SK-N-SH (cell line): Measurements from ENCODE around the gene DAB2IP. TPM values are rescaled to one million over a fixed set of nuclear protein-coding genes. Genes with fewer than 3 reads are reported as not detected.

ENCODE experiments used
- CTCF ChIA-PET: fragments of 300-600, 350-600 bp; formaldehyde crosslinking; extraction: SDS; loops from one replicate; lab custom pipeline; 2021; lab: Yijun Ruan, JAX
- POLR2A ChIA-PET: fragments of 350-600 bp; sonication (Branson Sonifier 250); formaldehyde crosslinking; extraction: SDS; loops from one replicate; lab custom pipeline; 2020; ENCODE audit warnings: antibody characterized with exemption, inconsistent platforms; lab: Yijun Ruan, JAX
- DNase-seq: peaks from one replicate; pipeline ENCODE4 v3.0.0; 2012
- H2AFZ ChIP-seq: fragments of 200-600 bp; sonication (generic); 2 replicates; pipeline ENCODE4 v1.8.1; 2016; ENCODE audit warnings: antibody characterized with exemption, mild to moderate bottlenecking, low read depth
- H3F3A ChIP-seq: fragments of 200-600 bp; sonication (generic); replicated peaks from 2 replicates; pipeline ENCODE3; 2016; ENCODE audit warnings: antibody characterized with exemption, mild to moderate bottlenecking; ENCODE audit not compliant: insufficient read depth
- H3K27ac ChIP-seq, 2 experiments: fragments of 200-500 bp in 1 of 2; fragments of 200-600 bp in 1 of 2; sonication (Bioruptor generic) in 1 of 2; sonication (generic), shearing (Covaris generic) in 1 of 2; 2 replicates each; pipeline versions ENCODE4 v1.5.1 to v1.6.1; 2014 to 2016; ENCODE audit warnings: low read depth in 2 of 2, inconsistent platforms in 1 of 2, low read length in 1 of 2, mild to moderate bottlenecking in 1 of 2, mixed read lengths in 1 of 2
- H3K27me3 ChIP-seq: fragments of 200-600 bp; sonication (generic), shearing (Covaris generic); 2 replicates; pipeline ENCODE4 v1.6.1; 2016; ENCODE audit warnings: mixed run types; ENCODE audit not compliant: insufficient read depth
- H3K36me3 ChIP-seq, 2 experiments: fragments of 200-500 bp in 1 of 2; fragments of 200-600 bp in 1 of 2; sonication (Bioruptor generic) in 1 of 2; sonication (generic) in 1 of 2; replicated peaks in 1 of 2; 2 replicates each; pipeline versions ENCODE3 to v1.5.1; 2014 to 2016; ENCODE audit warnings: low read length in 1 of 2, mild to moderate bottlenecking in 1 of 2; ENCODE audit not compliant: insufficient read depth in 2 of 2, control insufficient read depth in 1 of 2
- H3K4me1 ChIP-seq, 2 experiments: fragments of 200-500 bp in 1 of 2; fragments of 200-600 bp in 1 of 2; sonication (Bioruptor generic) in 1 of 2; sonication (generic), shearing (Covaris generic) in 1 of 2; 2 replicates each; pipeline versions ENCODE4 v1.5.1 to v1.6.1; 2014 to 2016; ENCODE audit warnings: low read depth in 1 of 2, low read length in 1 of 2, mixed run types in 1 of 2; ENCODE audit not compliant: insufficient read depth in 2 of 2, control insufficient read depth in 1 of 2
- H3K4me2 ChIP-seq: fragments of 200-600 bp; sonication (generic), shearing (Covaris generic); 2 replicates; pipeline ENCODE4 v1.6.1; 2017; ENCODE audit warnings: mixed run types
- H3K4me3 ChIP-seq, 2 experiments: fragments of 200-500 bp in 1 of 2; fragments of 200-600 bp in 1 of 2; sonication (Bioruptor generic) in 1 of 2; sonication (generic), shearing (Covaris generic) in 1 of 2; 2 replicates each; pipeline versions ENCODE4 v1.5.1 to v1.8.1; 2014 to 2016; ENCODE audit warnings: low read depth in 2 of 2, inconsistent platforms in 1 of 2, low read length in 1 of 2, mild to moderate bottlenecking in 1 of 2, mixed read lengths in 1 of 2, moderate library complexity in 1 of 2
- H3K79me2 ChIP-seq: fragments of 200-600 bp; sonication (generic); 2 replicates; pipeline ENCODE4 v1.8.1; 2017; ENCODE audit warnings: mild to moderate bottlenecking; ENCODE audit not compliant: insufficient read depth
- H3K9ac ChIP-seq: fragments of 200-600 bp; sonication (generic); 2 replicates; pipeline ENCODE4 v1.6.1; 2017; ENCODE audit warnings: mixed run types
- H3K9me2 ChIP-seq: fragments of 200-600 bp; sonication (generic); 2 replicates; pipeline ENCODE4 v1.6.1; 2017; ENCODE audit warnings: mixed run types
- H3K9me3 ChIP-seq: fragments of 200-600 bp; sonication (generic); 2 replicates; pipeline ENCODE4 v1.6.1; 2017; ENCODE audit warnings: mixed run types, mild to moderate bottlenecking, moderate library complexity
- H4K20me1 ChIP-seq: fragments of 200-600 bp; sonication (generic); 2 replicates; pipeline ENCODE4 v1.6.1; 2017; ENCODE audit warnings: mild to moderate bottlenecking, mixed run types; ENCODE audit not compliant: insufficient read depth
- CHD2 ChIP-seq: fragments of 150-350 bp; IDR thresholded peaks from 2 replicates; pipeline ENCODE4 v1.6.1; 2018; ENCODE audit warnings: low read length; ENCODE audit not compliant: partially characterized antibody
- EP300 ChIP-seq, 2 experiments: IDR thresholded peaks; 2 replicates each; pipeline versions ENCODE4 v1.4.0 to v1.6.1; 2012; ENCODE audit warnings: borderline replicate concordance in 1 of 2, low read depth in 1 of 2, low read length in 1 of 2
- FOSL2 ChIP-seq: IDR thresholded peaks from 2 replicates; pipeline ENCODE4 v1.4.0; 2012; ENCODE audit warnings: low read depth, mild to moderate bottlenecking, moderate library complexity, borderline replicate concordance
- FOXM1 ChIP-seq: IDR thresholded peaks from 2 replicates; pipeline ENCODE4 v1.4.0; 2012; ENCODE audit warnings: low read depth, mild to moderate bottlenecking
- GABPA ChIP-seq: IDR thresholded peaks from 2 replicates; pipeline ENCODE4 v1.4.0; 2012; ENCODE audit warnings: low read depth, mild to moderate bottlenecking
- JUND ChIP-seq: IDR thresholded peaks from 2 replicates; pipeline ENCODE4 v1.4.0; 2012
- MEF2A ChIP-seq: IDR thresholded peaks from 2 replicates; pipeline ENCODE4 v1.4.0; 2012; ENCODE audit warnings: low read depth, borderline replicate concordance
- MXI1 ChIP-seq: IDR thresholded peaks from 2 replicates; pipeline ENCODE4 v1.6.1; 2012; ENCODE audit warnings: mild to moderate bottlenecking, low read depth, low read length, improper control_type of control experiment
- NFIC ChIP-seq: IDR thresholded peaks from 2 replicates; pipeline ENCODE4 v1.4.0; 2012; ENCODE audit warnings: borderline replicate concordance
- NRF1 ChIP-seq: IDR thresholded peaks from 2 replicates; pipeline ENCODE4 v1.6.1; 2012; ENCODE audit warnings: low read depth, mild to moderate bottlenecking, low read length
- POLR2AphosphoS5 ChIP-seq: IDR thresholded peaks from 2 replicates; pipeline ENCODE4 v1.6.1; 2012; ENCODE audit warnings: low read depth, low read length
- RAD21 ChIP-seq: IDR thresholded peaks from 2 replicates; pipeline ENCODE4 v1.6.1; 2012; ENCODE audit warnings: mild to moderate bottlenecking, low read length
- RCOR1 ChIP-seq: fragments of 150-350 bp; IDR thresholded peaks from 2 replicates; pipeline ENCODE4 v1.6.1; 2017; ENCODE audit warnings: antibody characterized with exemption, low read length
- RFX5 ChIP-seq: IDR thresholded peaks from 2 replicates; pipeline ENCODE4 v1.6.1; 2012; ENCODE audit warnings: mild to moderate bottlenecking, improper control_type of control experiment, low read length
- SMC3 ChIP-seq: IDR thresholded peaks from 2 replicates; pipeline ENCODE4 v1.6.1; 2012; ENCODE audit warnings: low read depth, low read length, improper control_type of control experiment
- TCF12 ChIP-seq: IDR thresholded peaks from 2 replicates; pipeline ENCODE4 v1.4.0; 2012
- TEAD4 ChIP-seq: IDR thresholded peaks from 2 replicates; pipeline ENCODE4 v1.4.0; 2012; ENCODE audit warnings: mild to moderate bottlenecking, borderline replicate concordance; ENCODE audit not compliant: insufficient read depth
- YY1 ChIP-seq: IDR thresholded peaks from 2 replicates; pipeline ENCODE4 v1.4.0; 2012; ENCODE audit warnings: low read depth, mild to moderate bottlenecking
- WGBS: methylation state at CpG from one replicate; pipeline ENCODE4 v1.1.6; 2017; ENCODE audit warnings: low lambda C conversion rate; 5-methylcytosine and 5-hydroxymethylcytosine counted together
- polyA plus RNA-seq, 3 experiments: library from polyadenylated mRNA; depleted of rRNA; stranded (reverse); fragments of >200 nt; gene quantifications; 2 replicates each; pipeline ENCODE4 v1.2.3, GENCODE V29; 2012
- TF ChIP-seq, protein P1 (sequence below): IDR thresholded peaks from 2 replicates; pipeline ENCODE4 v1.6.1; 2012; ENCODE audit warnings: mild to moderate bottlenecking, low read depth, low read length, moderate library complexity
- TF ChIP-seq, protein P2 (sequence below): fragments of 200-600 bp; sonication (generic); IDR thresholded peaks from 2 replicates; pipeline ENCODE4 v1.6.1; 2017; ENCODE audit warnings: antibody characterized with exemption, mild to moderate bottlenecking, moderate library complexity
- TF ChIP-seq, protein P3 (sequence below): fragments of 150-350 bp; IDR thresholded peaks from 2 replicates; pipeline ENCODE4 v1.6.1; 2017; ENCODE audit warnings: antibody characterized with exemption, low read length, low read depth, borderline replicate concordance

Gene DAB2IP
- polyA plus RNA-seq, 1 of the 3 experiments (the other 2 are of a cell fraction): 21.4 TPM

DNA sequence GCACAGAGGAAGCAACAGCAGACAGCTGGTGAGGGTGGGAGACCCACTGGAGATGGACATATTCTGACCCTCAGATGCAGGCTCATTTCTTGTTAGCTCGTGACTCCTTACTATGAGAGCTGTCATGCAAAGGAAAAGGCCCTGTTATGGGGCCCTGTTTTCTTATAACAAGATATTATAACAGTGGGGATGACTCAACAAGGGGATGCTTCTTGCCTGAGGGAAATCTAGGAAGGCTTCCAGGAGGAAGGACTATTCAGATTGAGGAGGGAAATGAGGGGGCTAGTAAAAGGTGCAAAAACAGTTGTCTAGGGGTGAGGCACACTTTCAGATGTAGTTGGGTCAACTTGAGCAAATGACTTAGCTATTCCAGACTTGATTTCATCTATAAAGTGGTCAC is 83.0 kb downstream of the DAB2IP start:
- H3K4me2 ChIP-seq: 0 out of 2 replicates have a peak overlapping the region, but pooled peaks have one; percentile 7
- no peak overlapping the region for H3K4me3 ChIP-seq
- CTCF ChIA-PET: interaction anchor here (0.6 to 3.4 kb wide), 13 partner anchors 8 to 242 kb away, joined by 3 to 15 read pairs (median 4); no protein-coding TSS in a partner anchor
- H3K27ac ChIP-seq: no peak overlapping the region; a peak in 1 of 4 replicates
- H3K9me3 ChIP-seq: no peaks in the 10 kb centered on the region
- peaks cover 15 to 73% of the 10 kb centered on the region in 2 experiments; a peak in 3 of 4 replicates for H3K4me1 ChIP-seq
- no peak overlapping the region for H3K9ac ChIP-seq
- H3K36me3 ChIP-seq: no peaks in the 10 kb centered on the region
- POLR2A ChIA-PET: interaction anchor here (0.7 kb wide), 1 partner anchor 168 kb away, joined by 4 read pairs; no protein-coding TSS in a partner anchor
- no peaks in the 10 kb centered on the region for H3K9me2 ChIP-seq
- TF ChIP-seq RFX5: no peak
- TF ChIP-seq MEF2A: no peak
- TF ChIP-seq TEAD4: no peak
- no peak for TF ChIP-seq FOSL2
- TF ChIP-seq, protein P1, sequence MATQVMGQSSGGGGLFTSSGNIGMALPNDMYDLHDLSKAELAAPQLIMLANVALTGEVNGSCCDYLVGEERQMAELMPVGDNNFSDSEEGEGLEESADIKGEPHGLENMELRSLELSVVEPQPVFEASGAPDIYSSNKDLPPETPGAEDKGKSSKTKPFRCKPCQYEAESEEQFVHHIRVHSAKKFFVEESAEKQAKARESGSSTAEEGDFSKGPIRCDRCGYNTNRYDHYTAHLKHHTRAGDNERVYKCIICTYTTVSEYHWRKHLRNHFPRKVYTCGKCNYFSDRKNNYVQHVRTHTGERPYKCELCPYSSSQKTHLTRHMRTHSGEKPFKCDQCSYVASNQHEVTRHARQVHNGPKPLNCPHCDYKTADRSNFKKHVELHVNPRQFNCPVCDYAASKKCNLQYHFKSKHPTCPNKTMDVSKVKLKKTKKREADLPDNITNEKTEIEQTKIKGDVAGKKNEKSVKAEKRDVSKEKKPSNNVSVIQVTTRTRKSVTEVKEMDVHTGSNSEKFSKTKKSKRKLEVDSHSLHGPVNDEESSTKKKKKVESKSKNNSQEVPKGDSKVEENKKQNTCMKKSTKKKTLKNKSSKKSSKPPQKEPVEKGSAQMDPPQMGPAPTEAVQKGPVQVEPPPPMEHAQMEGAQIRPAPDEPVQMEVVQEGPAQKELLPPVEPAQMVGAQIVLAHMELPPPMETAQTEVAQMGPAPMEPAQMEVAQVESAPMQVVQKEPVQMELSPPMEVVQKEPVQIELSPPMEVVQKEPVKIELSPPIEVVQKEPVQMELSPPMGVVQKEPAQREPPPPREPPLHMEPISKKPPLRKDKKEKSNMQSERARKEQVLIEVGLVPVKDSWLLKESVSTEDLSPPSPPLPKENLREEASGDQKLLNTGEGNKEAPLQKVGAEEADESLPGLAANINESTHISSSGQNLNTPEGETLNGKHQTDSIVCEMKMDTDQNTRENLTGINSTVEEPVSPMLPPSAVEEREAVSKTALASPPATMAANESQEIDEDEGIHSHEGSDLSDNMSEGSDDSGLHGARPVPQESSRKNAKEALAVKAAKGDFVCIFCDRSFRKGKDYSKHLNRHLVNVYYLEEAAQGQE: no peak
- TF ChIP-seq SMC3: no peak
- no peak for TF ChIP-seq JUND
- TF ChIP-seq TCF12: no peak
- no peak for TF ChIP-seq FOXM1
- TF ChIP-seq CHD2: no peak
- 100% methylated on average over 1 of the region's 1 CpG for WGBS
- no peak for DNase-seq
- no peaks in the 10 kb centered on the region for H3K27me3 ChIP-seq
- H3F3A ChIP-seq: no peaks in the 10 kb centered on the region
- peaks cover 76% of the 10 kb centered on the region for H3K79me2 ChIP-seq
- H2AFZ ChIP-seq: no peak overlapping the region
- H4K20me1 ChIP-seq: peaks cover 89% of the 10 kb centered on the region

DNA sequence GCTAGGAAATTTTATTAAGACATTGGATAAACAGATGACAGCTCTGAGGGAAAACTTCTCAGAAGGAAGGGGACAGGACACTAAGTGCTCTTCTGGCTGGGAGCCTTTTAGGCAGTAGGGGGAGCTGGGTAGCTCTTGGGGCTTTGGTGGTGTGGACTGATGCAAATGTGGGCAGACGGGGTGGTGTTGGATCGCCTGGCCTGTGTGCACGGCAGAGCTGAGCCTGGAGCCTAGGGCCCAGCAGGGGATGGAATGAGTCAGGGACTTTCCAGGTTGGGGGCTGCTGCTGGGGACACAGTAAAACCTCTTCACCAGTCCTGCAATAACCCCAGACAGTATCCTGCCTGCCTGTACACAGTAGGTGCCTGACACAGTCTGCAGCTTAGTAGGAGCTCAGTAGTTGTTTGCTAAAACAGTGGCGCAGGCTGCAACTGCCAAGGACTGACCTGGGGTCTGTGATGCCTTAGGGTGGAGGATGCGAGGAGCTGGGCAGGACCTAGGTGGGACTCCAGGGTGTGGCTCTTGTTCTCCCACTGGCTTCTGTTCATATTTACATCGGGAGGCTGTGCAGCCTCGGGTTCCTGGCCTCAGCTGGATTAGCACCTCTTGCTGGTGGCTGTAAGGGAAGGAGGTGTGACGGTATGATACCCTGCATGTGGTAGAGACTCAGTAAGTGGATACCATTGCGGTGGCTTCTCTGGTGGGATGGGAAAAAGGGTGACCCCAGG is 83.8 kb downstream of the DAB2IP start:
- CTCF ChIA-PET: interaction anchor here (0.9 to 3.4 kb wide), 12 partner anchors 7 to 241 kb away, joined by 3 to 15 read pairs (median 4); no protein-coding TSS in a partner anchor
- WGBS: 77% methylated on average over 4 of the region's 9 CpGs
- TF ChIP-seq NRF1 (no peak), RAD21 (0 out of 2 replicates have a peak, but pooled peaks have one; percentile 35), YY1 (no peak), MXI1 (no peak), FOSL2 (no peak), EP300 (IDR thresholded peaks at IDR 0.05; ENCODE audit: borderline replicate concordance in 1 of 2, low read depth in 1 of 2, low read length in 1 of 2) (no peak), POLR2AphosphoS5 (no peak), TCF12 (no peak), RCOR1 (no peak), GABPA (no peak), NFIC (no peak), CHD2 (no peak)
- TF ChIP-seq, protein P2, sequence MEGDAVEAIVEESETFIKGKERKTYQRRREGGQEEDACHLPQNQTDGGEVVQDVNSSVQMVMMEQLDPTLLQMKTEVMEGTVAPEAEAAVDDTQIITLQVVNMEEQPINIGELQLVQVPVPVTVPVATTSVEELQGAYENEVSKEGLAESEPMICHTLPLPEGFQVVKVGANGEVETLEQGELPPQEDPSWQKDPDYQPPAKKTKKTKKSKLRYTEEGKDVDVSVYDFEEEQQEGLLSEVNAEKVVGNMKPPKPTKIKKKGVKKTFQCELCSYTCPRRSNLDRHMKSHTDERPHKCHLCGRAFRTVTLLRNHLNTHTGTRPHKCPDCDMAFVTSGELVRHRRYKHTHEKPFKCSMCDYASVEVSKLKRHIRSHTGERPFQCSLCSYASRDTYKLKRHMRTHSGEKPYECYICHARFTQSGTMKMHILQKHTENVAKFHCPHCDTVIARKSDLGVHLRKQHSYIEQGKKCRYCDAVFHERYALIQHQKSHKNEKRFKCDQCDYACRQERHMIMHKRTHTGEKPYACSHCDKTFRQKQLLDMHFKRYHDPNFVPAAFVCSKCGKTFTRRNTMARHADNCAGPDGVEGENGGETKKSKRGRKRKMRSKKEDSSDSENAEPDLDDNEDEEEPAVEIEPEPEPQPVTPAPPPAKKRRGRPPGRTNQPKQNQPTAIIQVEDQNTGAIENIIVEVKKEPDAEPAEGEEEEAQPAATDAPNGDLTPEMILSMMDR: peak; percentile 54
- TF ChIP-seq, protein P3, sequence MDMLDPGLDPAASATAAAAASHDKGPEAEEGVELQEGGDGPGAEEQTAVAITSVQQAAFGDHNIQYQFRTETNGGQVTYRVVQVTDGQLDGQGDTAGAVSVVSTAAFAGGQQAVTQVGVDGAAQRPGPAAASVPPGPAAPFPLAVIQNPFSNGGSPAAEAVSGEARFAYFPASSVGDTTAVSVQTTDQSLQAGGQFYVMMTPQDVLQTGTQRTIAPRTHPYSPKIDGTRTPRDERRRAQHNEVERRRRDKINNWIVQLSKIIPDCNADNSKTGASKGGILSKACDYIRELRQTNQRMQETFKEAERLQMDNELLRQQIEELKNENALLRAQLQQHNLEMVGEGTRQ: no peak

More for the DNA sequence above, 83.8 kb downstream of the DAB2IP start:
- H3K36me3 ChIP-seq: no peaks in the 10 kb centered on the region
- H3K4me3 ChIP-seq: no peak overlapping the region
- H3K9me3 ChIP-seq: no peaks in the 10 kb centered on the region
- H3K27ac ChIP-seq: no peak overlapping the region
- H3K4me1 ChIP-seq: peaks cover 15 to 77% of the 10 kb centered on the region in 2 experiments; a peak in 3 of 4 replicates
- H3K9me2 ChIP-seq: no peaks in the 10 kb centered on the region
- H3K9ac ChIP-seq: no peak overlapping the region
- H3K4me2 ChIP-seq: 0 out of 2 replicates have a peak overlapping the region, but pooled peaks have one; percentile 7
- POLR2A ChIA-PET: no interaction called here
- no peaks in the 10 kb centered on the region for H3F3A ChIP-seq
- H3K79me2 ChIP-seq: peaks cover 72% of the 10 kb centered on the region
- H2AFZ ChIP-seq: no peak overlapping the region
- H3K27me3 ChIP-seq: no peaks in the 10 kb centered on the region
- H4K20me1 ChIP-seq: peaks cover 89% of the 10 kb centered on the region
- no peak for DNase-seq
